SKM-1 treated with dmso at 0.1 percent for 144 hours (cell line): Measurements from ENCODE around the gene FBXO44.

Experiments used
- DNase-seq: peaks from one replicate; lab custom pipeline; 2025; ENCODE audit not compliant: unreplicated experiment; lab: John Stamatoyannopoulos, UW

The FBXO44 gene

DNA sequence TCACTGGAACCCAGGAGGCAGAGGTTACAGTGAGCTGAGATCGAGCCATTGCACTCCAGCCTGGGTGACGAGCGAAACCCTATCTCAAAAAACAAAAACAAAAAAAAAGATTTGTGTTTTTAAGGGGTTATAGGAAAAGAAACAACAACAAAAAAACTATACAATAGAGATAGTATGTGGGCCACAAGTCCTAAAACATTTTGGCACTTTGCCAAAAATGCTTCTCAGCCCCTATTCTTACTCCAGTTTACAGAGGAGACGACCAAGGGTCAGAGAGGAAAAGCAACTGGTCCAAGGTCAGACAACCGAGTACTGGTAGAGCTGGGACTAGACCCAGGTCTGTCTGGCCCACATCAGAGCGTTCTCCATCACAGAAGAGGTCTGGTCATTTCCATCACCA is 3.0 kb downstream of the FBXO44 start:
- DNase-seq, result no peak

DNA sequence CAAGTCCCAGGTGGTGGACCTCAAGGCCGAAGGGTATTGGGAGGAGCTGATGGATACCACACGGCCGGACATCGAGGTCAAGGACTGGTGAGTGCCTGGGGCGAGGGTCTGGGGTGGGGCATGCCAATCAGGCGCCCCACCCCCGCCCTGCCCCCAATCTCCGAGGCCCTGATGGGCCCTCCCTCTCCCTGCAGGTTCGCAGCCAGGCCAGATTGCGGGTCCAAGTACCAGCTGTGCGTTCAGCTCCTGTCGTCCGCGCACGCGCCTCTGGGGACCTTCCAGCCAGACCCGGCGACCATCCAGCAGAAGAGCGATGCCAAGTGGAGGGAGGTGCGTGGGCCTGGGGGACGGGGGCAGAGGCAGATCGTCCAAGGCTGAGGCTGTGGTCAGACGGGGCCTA is 3.9 kb downstream of the FBXO44 start:
- no peak for DNase-seq

GRCh38 chr1:11659748-11660147 is 5.1 kb downstream of the FBXO44 start:
- DNase-seq, result no peak

DNA sequence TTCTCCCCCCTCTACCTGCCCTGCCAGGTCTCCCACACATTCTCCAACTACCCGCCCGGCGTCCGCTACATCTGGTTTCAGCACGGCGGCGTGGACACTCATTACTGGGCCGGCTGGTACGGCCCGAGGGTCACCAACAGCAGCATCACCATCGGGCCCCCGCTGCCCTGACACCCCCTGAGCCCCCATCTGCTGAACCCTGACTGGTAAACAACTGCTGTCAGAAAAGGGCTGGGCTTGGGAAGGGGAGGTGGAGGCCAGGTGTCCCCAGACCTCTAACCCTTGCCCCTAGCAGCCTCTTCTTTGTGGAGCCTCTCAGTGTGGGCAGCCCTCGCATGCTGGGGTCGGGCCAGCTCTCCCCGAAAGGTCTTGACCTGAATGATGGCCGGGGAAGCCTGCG is 6.4 kb downstream of the FBXO44 start:
- no peak for DNase-seq

- peak; percentile 39 for DNase-seq
These were observed 9.8 kb downstream of the FBXO44 start for GRCh38 chr1:11664336-11665065.

DNA sequence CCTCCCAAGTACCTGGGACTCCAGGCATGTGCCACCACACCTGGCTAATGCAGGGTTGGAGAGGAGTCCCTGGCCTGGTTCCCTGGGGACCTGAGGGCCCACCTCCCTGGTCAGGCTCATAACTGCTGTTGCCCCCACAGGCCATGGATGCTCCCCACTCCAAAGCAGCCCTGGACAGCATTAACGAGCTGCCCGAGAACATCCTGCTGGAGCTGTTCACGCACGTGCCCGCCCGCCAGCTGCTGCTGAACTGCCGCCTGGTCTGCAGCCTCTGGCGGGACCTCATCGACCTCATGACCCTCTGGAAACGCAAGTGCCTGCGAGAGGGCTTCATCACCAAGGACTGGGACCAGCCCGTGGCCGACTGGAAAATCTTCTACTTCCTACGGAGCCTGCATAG is 13.8 kb downstream of the FBXO44 start:
- DNase-seq, result no peak

GRCh38 chr1:11670747-11671146 is 16.1 kb downstream of the FBXO44 start:
- DNase-seq, result no peak

- no peak for DNase-seq
These were observed 16.5 kb downstream of the FBXO44 start for GRCh38 chr1:11671205-11671543.

- no peak for DNase-seq
These were observed 17.0 kb downstream of the FBXO44 start for GRCh38 chr1:11671544-11672286.

DNA sequence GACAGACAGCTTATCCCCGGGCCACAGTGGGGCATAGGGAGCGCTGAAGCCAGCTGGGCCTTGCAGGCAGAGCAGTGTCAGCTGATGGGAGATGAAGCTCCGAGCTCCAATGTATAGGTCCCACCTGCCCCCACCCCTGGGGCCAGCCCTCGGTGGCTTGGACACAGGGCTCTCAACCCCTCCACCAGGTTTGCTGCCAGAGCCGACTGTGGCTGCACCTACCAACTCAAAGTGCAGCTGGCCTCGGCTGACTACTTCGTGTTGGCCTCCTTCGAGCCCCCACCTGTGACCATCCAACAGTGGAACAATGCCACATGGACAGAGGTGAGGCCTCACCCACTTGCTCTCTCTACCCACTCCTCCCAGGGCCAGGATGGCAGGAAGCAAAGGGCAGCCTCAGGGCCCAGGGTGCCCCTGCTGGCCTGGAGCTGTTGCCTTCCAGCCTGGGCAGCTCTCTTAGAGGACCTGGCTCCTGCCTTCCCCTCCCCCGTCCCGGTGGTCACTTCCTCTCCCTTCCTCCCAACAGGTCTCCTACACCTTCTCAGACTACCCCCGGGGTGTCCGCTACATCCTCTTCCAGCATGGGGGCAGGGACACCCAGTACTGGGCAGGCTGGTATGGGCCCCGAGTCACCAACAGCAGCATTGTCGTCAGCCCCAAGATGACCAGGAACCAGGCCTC is 18.6 kb downstream of the FBXO44 start:
- DNase-seq, result no peak

GRCh38 chr1:11674488-11674887 is 19.8 kb downstream of the FBXO44 start:
- DNase-seq, result no peak

DNA sequence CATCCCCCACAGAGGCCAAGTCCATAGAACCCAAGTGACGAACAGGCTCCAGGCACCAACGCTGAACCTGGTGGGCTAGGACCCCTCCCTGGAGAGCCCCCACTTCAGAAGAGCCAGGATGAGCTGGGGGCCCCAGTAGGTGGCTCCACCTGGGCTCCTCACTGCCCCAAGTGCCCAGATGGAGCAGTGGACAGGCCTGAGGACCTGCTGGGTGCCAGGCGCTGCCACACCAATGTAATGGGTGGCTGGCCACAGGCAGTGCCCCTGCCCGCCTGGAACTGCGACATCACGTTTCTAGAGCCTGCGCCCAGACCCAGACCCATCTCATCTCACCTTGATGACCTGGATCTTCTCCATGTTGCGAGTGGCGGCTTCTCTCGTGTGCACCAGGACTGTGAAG is 20.6 kb downstream of the FBXO44 start:
- no peak for DNase-seq

DNA sequence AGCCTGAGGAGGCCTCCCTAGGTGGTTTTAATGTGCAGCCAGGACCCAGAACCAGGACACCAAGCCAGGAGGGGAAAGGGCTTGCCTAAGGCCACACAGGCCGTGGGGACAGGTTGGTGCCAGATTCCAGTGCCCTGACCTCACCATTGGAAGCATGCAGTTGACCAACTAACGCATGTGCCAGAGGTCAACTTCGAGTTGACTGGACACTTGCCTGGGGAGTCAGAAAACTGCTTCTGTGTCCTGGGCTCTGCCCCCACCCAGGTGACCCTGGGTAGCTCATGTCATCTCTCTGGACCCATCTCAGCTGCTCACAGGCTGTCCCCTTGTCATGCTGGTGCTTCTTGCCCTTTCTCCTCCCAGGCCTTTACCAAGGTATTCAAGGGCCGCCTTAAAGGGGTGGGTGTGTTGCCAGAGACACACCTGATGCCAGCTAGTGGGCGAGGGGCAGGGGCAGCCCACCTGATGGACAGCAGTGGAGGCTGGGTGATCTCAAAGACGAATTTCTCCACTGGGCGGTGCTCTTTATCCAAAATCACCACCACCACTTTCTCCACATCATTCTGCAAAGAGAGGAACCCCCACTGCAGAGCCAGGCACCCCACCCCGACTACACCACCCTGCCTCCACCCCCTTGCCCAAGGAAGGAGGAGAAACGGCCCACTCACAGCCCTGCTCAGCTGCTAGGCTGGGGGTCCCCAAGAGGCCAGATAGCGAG is 21.9 kb downstream of the FBXO44 start:
- DNase-seq, result no peak

DNA sequence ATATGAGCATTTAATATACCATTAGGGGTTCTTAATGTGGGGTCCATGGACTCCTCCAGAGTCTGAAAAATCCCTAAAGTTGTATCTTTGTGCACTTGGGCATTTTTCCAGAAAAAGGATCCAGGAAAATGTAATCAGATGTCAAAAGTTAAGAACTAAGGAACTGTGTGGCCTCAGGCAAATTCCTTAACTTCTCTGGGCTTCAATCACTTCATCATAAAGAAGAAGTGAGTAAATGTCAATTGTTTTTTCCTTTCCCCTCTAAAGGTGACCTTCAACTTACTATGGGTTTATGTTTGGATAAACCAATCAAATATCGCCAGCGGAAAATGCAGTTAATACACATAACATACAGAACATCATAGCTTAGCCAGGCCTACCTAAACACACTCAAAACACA is 23.8 kb downstream of the FBXO44 start:
- DNase-seq, result no peak

GRCh38 chr1:11680270-11681070 is 25.8 kb downstream of the FBXO44 start:
- DNase-seq, result peak; percentile 52

DNA sequence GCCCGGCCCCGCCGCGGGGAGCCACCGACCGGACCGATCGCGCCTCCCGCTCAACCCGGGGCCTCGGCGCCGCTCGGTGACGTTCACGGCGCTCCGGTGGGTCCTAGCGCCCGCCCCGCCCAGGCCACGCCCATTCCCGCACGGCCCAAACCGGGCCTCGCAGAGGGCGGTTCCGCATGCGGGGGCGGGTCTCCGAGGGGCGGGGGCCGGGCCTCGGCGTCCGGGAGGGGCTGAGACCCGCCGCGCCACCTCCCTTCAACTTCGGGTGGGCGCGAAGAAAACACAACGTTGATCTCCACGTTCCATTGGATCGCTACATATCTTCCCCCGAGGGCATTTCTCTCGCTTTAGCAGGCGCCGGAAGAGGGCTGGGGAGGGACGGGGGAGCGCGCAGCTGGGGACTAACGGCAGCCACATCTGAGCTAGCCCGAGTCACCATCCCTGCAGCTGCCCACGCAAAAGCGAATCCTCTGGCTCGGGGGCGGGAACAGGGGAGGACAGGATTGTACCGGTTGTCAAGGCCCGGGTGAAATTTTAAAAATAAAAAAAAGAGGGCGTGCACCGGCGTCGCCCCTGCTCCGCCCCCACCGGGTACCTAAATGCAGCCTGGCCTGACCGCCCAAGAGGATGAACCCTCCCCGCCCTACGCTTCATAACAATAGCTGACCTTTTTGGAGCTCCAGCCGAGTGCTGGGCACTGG is 26.5 kb downstream of the FBXO44 start, which contains the start of gene MAD2L2:
TSS of gene MAD2L2 (minus strand) at position 78 of the 701 bp plus-strand sequence. CDS start 547 bp downstream, outside the sequence.
- peak; percentile 75 for DNase-seq

DNA sequence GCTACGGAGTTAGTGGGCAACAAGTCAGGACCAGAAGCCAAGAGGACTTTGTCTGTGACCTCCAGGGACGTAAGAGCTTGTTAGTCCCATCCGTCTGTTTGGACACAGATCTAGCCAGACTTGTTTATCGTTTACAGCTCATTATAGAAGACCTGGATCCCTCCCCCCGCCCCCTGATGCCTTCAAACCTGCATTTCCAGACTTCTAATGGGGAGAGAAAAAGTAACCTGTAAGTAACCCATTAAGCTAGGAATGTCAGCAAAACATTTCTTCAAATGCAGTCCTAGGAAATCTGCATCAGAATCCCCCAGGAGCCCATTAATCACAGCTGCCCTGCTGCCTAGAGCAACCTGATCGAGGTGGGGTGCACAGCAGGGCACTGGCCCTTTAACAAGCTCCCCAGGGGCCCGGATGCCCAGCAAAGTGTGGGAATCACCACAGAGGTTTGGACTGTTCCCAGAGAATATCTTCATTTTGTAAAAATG is 27.7 kb downstream of the FBXO44 start:
- no peak for DNase-seq

DNA sequence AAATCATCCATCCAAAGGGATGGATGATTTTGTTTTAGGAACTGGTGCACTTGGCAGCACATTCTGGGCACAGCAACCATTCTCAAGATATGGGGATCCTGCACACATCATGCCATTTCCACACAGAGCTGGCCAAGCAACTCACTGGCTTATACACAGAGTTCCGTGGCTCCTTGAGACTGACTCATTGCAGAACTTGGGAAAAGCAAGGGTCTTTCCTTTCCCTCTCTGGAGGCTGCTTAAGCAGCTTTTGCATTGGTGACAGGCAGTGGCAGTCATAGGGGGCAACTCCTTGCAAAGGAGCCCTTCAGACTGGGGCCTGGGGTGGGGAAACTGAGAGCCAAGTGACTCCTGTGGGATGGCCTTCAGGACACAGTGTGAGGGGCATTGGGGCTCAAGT is 28.1 kb downstream of the FBXO44 start:
- no peak for DNase-seq

- no peak for DNase-seq
These were observed 29.4 kb downstream of the FBXO44 start for GRCh38 chr1:11684070-11684469.

DNA sequence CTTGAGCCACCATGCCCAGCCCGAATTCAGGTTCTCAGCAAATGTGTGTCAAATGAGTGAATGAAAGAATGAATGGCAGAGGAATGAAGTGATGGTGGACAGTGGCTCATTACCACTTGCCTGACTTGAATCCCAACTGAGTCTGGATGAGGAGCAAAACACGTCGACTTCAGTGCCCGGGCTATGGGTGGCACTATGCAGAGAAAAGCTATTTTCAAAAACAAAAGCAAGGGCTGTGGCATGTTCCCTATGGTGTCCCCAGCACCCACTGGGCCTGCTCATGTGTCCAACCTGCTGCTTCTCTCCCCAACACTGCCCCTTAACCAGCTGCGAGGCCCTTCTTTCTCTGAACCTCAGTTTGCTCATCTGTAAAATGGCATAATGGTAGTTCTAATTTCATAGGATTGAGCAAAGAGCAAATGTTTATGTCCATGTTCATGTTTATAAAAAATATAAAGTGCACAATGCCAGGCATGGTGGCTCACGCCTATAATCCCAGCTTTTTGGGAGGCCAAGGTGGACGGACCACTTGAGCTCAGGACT is 30.6 kb downstream of the FBXO44 start:
- DNase-seq, result no peak
